Measurements from ENCODE around the gene HECW1. TPM values are rescaled to one million over a fixed set of nuclear protein-coding genes. Genes with fewer than 3 reads are reported as not detected.
"Not testable (repeated sequence)": the region's sequence is repeated elsewhere in the genome, so short reads cannot be mapped to it uniquely, and the experiment has no call there.

HECW1 gene
- total RNA-seq, 4 donors from 2014 or later: 0.83 to 3.9 (median 2.7) TPM; not detected in 1

DNA sequence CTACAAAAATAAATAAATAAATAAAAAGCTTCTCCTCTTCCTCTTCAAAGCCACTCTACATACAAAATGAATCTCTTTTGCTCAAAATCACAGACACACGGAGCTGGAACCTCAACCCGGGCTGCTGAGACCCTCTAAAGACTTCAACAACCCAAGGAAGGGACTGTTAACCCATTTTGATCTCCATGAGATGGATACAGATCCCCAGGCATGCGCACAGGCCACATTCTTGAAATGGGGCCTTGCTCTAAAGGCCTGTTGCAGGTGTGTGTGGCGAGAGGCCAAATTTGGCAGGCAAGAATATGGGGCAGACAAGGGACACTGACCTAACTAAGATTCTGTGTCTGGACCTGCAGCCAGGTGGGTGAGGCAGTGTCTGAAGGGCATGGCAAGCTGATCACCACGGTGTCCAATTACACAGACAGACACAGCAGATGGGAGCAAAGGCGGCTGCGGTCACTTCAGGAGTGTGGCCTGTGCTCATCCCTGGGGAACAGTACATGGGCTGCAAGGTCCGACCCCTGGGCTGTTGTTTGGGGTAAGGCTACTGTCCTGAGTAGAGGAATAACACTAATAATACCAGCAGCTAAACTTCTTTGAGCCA, 219.8 kb downstream of the HECW1 start:
- Histone ChIP-seq H3K9me3 (no peaks in the 10 kb centered on the region), H3K4me3 (no peak overlapping the region), H3K27ac (no peak overlapping the region), H3K27me3 (no peaks in the 10 kb centered on the region), H3K4me1 (no peaks in the 10 kb centered on the region), H3K36me3 (no peaks in the 10 kb centered on the region)
- no peak for DNase-seq
- TF ChIP-seq, protein P1, sequence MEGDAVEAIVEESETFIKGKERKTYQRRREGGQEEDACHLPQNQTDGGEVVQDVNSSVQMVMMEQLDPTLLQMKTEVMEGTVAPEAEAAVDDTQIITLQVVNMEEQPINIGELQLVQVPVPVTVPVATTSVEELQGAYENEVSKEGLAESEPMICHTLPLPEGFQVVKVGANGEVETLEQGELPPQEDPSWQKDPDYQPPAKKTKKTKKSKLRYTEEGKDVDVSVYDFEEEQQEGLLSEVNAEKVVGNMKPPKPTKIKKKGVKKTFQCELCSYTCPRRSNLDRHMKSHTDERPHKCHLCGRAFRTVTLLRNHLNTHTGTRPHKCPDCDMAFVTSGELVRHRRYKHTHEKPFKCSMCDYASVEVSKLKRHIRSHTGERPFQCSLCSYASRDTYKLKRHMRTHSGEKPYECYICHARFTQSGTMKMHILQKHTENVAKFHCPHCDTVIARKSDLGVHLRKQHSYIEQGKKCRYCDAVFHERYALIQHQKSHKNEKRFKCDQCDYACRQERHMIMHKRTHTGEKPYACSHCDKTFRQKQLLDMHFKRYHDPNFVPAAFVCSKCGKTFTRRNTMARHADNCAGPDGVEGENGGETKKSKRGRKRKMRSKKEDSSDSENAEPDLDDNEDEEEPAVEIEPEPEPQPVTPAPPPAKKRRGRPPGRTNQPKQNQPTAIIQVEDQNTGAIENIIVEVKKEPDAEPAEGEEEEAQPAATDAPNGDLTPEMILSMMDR (IDR thresholded peaks at IDR 0.05): no peak
- TF ChIP-seq POLR2A (IDR thresholded peaks at IDR 0.05): no peak

DNA sequence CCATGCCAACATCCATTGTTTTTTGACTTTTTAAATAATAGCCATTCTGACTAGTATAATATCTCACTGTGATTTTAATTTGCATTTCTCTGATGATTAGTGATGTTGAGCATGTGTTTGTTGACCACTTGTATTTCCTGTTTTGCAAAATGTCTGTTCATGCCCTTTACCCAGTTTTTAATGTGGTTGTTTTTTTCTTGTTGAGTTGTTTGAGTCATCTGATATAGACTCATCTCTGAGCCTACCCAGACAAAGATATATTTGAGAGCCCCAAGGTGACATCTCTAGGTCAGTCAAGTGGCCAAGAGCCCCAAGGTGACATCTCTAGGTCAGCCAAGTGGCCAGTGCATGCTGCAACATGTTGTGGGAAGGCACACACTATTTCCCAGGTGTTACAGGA, 224.7 kb downstream of the HECW1 start:
- no peaks in the 10 kb centered on the region for H3K36me3 ChIP-seq
- no peak overlapping the region for H3K4me3 ChIP-seq
- H3K9me3 ChIP-seq: no peaks in the 10 kb centered on the region
- H3K4me1 ChIP-seq: no peaks in the 10 kb centered on the region
- no peak for DNase-seq
- no peaks in the 10 kb centered on the region for H3K27me3 ChIP-seq
- no peak overlapping the region for H3K27ac ChIP-seq
- TF ChIP-seq, protein P1 (IDR thresholded peaks at IDR 0.05): no peak
- no peak for TF ChIP-seq POLR2A (IDR thresholded peaks at IDR 0.05)

DNA sequence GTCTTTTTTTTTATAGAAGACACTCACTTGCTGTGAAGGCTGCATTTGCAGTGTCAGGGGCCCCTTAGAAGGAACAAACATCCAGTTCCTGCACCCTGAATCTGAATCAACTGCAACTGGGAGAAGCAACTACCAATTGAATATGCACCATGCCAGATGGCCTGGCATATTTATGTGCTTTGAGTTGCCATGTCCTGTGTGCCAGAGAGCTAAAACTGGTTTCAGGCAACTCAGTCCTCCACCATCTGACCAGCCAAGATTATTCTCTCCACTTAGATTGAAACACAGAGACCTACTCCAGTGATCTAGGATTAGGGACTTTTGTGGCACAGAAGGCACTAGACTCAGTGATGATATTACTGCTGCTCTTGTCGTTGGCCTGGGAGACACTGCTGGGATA, 225.4 kb downstream of the HECW1 start:
- Histone ChIP-seq H3K9me3 (no peaks in the 10 kb centered on the region), H3K4me3 (no peak overlapping the region), H3K27ac (no peak overlapping the region), H3K36me3 (no peaks in the 10 kb centered on the region), H3K4me1 (no peaks in the 10 kb centered on the region), H3K27me3 (no peaks in the 10 kb centered on the region)
- no peak for TF ChIP-seq POLR2A (IDR thresholded peaks at IDR 0.05)
- TF ChIP-seq, protein P1 (IDR thresholded peaks at IDR 0.05): no peak
- no peak for DNase-seq

DNA sequence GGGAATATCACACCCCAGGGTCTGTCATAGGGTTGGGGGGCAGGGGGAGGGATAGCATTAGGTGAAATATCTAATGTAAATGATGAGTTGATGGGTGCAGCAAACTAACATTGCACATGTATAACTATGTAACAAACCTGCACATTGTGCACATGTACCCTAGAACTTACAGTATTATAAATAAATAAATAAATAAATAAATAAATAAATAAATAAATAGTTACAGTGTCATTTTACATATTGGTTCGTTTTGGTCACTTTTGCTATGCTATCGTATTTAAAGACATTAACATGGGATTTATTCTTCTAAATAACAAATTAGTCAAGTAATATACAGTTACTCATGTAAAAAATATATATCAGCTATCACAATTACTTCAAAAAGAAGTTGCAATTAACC, 228.7 kb downstream of the HECW1 start:
- no peaks in the 10 kb centered on the region for H3K36me3 ChIP-seq
- no peak overlapping the region for H3K4me3 ChIP-seq
- H3K4me1 ChIP-seq: no peaks in the 10 kb centered on the region
- H3K9me3 ChIP-seq: no peaks in the 10 kb centered on the region
- no peaks in the 10 kb centered on the region for H3K27me3 ChIP-seq
- no peak for DNase-seq
- TF ChIP-seq, protein P1 (IDR thresholded peaks at IDR 0.05): no peak
- no peak for TF ChIP-seq POLR2A (IDR thresholded peaks at IDR 0.05)
- H3K27ac ChIP-seq: no peak overlapping the region

DNA sequence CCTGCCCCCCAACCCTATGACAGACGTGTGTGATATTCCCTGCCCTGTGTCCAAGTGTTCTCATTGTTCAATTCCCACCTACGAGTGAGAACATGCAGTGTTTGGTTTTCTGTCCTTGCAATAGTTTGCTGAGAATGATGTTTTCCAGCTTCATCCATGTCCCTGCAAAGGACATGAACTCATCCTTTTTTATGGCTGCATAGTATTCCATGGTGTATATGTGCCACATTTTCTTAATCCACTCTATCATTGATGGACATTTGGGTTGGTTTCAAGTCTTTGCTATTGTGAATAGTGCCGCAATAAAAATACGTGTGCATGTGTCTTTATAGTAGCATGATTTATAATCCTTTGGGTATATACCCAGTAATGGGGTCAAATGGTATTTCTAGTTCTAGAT, 231.0 kb downstream of the HECW1 start:
- not testable (repeated sequence) for H3K27ac ChIP-seq, H3K9me3 ChIP-seq, H3K36me3 ChIP-seq, H3K27me3 ChIP-seq, H3K4me1 ChIP-seq, DNase-seq, H3K4me3 ChIP-seq

DNA sequence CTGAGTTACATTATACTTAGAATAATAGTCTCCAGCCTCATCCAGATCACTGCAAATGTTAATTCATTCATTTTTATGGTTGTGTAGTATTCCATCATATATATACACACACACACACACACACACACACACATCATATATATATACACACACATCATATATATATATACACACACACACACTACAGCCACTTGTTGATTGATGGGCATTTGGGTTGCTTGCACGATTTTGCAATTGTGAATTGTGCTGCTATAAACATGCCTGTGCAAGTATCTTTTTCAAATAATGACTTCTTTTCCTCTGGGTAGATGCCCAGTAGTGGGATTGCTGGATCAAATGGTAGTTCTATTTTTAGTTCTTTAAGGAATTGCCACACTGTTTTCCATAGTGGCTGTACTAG, 233.2 kb downstream of the HECW1 start:
- H3K27me3 ChIP-seq, H3K9me3 ChIP-seq, H3K4me1 ChIP-seq, H3K36me3 ChIP-seq, H3K27ac ChIP-seq, H3K4me3 ChIP-seq, DNase-seq: not testable (repeated sequence)

DNA sequence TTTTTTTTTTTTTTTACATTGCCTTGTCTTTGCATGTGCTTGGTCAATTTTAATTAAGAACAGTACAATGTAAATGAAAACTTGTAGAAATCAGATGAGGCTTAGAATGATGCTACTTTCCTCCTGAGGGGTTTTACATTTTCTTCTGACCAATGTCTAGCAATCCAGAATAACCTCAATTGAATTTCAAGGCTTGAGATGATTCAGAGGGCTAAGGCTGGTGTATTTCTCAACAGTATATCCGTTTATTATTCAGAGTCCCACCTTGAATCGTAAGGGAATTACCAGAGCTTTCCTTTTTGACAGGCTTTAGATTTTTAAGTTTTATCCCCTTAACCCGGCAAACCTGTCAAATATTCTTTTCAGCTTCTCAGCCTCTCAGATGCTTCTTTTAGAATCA, 239.2 kb downstream of the HECW1 start:
- Histone ChIP-seq H3K36me3 (no peaks in the 10 kb centered on the region), H3K9me3 (no peaks in the 10 kb centered on the region), H3K4me3 (no peak overlapping the region), H3K4me1 (no peaks in the 10 kb centered on the region), H3K27ac (no peak overlapping the region), H3K27me3 (no peaks in the 10 kb centered on the region)
- no peak for TF ChIP-seq POLR2A (IDR thresholded peaks at IDR 0.05)
- TF ChIP-seq, protein P1 (IDR thresholded peaks at IDR 0.05): no peak
- DNase-seq: no peak
